MM.1S (cell line): ENCODE results near the gene PCNT.

Experiments used
- EZH2 ChIP-seq: fragments of 300-600 bp; sonication (generic); optimal IDR thresholded peaks from 2 replicates; pipeline ENCODE3; 2017; ENCODE audit warnings: low read depth, mild to moderate bottlenecking, antibody characterized with exemption, low read length, mixed read lengths
- EZH2phosphoT487 ChIP-seq: fragments of 300-600 bp; sonication (generic); IDR thresholded peaks from 2 replicates; pipeline ENCODE4 v1.6.1; 2018; ENCODE audit warnings: antibody characterized with exemption, low read length
- TF ChIP-seq, protein P1 (sequence below): fragments of 300-600 bp; sonication (generic); IDR thresholded peaks from 2 replicates; pipeline ENCODE4 v1.5.1; 2016; ENCODE audit warnings: antibody characterized with exemption, low read length, mixed read lengths

DNA sequence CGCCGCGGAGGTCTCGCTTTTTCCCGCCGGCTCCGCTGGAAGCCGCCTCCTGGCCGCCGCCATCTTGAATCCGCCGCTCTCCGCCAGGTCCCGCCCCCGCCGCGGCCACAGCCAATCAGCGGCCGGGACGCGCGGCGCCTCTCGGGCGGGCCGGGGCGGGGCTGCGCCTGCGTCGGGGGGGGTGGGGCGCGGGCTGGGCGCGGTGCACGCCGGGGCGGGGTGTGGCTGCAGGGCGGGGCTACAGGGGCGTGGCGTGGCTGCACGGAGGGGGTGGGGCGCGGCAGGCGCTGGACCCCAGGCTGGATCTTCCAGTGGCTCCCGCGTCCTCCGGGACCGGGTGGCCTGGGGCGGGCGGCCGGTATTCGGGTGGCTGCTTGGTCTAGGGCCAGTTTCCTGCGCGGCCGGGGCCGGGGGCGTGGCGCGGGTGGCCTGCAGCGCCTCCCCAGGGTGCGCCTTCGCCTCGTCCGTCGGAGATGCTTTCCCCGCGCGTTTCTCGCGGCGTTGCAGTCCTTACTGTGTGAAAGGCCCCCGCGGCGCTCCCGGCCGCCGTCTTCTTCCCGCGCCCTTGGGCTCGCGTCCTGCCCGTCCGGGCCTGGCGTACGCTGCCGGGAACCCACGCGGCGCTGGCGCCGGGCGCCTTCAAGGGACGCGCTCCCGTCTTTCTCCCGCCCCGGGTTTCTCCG is 575 bp downstream of the PCNT start:
- TF ChIP-seq, protein P1, sequence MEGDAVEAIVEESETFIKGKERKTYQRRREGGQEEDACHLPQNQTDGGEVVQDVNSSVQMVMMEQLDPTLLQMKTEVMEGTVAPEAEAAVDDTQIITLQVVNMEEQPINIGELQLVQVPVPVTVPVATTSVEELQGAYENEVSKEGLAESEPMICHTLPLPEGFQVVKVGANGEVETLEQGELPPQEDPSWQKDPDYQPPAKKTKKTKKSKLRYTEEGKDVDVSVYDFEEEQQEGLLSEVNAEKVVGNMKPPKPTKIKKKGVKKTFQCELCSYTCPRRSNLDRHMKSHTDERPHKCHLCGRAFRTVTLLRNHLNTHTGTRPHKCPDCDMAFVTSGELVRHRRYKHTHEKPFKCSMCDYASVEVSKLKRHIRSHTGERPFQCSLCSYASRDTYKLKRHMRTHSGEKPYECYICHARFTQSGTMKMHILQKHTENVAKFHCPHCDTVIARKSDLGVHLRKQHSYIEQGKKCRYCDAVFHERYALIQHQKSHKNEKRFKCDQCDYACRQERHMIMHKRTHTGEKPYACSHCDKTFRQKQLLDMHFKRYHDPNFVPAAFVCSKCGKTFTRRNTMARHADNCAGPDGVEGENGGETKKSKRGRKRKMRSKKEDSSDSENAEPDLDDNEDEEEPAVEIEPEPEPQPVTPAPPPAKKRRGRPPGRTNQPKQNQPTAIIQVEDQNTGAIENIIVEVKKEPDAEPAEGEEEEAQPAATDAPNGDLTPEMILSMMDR = no peak; the same call in 1 of the 2 replicates
- TF ChIP-seq EZH2phosphoT487 (no peak), EZH2 (no peak)
